ENCODE data around the gene EIF2AK3.

EIF2AK3 gene

DNA sequence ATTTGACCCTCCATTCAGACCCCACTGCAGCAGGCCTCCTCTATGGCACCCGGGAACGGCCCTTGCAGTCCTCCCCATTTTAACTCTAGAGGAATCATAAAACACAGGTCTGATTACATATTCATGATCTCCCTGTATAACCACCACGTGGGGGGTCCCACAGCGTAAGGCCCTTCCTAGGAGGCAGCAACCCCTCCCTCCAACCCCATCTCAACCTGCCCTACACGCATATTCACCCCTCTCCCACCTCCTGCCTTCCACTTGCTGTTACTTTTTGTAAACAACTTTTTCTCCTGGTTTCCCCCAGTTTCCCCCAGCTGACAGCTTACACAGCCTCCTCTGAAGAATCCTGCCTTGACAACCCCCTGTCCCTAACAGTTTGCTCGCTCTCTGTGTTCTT, 89.6 kb downstream of the EIF2AK3 start:
- DNase-seq, result no peak

DNA sequence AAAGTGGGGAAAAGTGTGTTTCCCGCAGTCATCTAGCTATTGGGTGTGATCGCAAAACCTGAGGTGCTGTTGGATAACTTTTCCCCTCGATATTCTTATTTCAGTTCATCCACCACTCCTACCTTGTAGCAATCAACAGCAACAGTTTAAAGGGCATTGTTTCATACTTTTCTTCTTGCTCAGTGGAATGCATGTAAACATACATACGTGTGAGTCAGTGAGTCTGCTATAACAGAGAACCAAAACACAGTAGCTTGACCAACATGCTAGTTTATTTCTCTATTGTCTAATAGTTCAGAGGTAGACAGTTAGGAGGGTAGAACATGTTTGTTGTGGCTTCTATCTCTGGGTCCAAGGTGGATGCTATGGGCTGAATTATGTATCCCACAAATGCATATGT, 97.2 kb downstream of the EIF2AK3 start:
- DNase-seq, result no peak

DNA sequence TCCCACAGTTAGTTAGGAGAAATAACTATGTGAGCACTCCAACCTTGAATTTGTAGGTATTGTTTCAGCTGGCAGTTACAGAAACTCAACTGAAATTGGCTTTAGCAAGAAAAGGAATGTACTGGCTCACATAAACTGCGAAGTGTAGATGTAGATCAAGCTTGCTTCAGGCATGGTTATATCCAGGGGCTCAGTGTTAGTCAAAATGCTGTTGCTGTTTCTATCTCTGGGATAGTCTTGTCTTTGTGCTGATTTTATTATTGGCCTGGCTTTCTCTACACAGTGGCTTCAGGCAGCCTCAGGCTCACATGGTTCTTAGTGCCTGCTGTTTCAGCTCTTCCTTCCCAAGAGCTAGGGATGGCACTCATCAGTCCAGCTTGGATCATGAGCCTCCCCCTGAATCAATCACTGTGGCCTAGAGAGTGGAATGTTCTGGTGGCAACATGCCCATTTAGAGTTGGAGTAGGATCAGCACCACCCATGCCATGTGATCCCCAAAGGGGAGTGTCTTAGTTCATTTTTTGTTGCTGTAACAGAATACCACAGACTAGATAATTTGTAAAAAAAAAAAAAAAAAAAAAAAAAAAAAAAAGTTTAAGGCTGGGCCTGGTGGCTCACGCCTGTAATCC, 105.7 kb downstream of the EIF2AK3 start:
- DNase-seq, result no peak

GRCh38 chr2:88517759-88518201, 109.5 kb downstream of the EIF2AK3 start:
- no peak for DNase-seq
